ENCODE results near the gene ASB13.
"Not testable (repeated sequence)": the region's sequence is repeated elsewhere in the genome, so short reads cannot be mapped to it uniquely, and the experiment has no call there.

The ASB13 gene

DNA sequence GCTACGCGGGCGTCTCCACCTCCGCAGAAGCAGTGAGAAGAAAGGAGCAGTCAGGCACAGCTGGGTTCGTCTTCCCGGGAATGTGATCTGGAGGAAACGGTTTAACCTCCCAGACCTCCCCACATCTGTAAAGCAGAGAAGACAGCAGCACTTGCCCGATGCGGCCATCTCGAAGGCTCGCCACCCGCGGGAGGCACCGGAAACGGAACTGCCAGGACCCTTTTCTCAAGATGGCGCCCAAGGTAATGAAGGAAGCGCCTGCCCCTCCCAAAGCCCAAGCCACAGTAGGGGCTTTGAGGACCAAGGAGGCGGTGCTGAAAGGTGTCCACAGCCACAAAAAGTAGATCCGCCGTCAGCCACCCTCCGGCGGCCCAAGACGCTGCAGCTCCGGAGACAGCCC lies 41.7 kb downstream of the ASB13 start:
- TF ChIP-seq JUND (IDR thresholded peaks at IDR 0.05; ENCODE audit: low read depth) = no peak
- DNase-seq (ENCODE audit: low read depth in 1 of 2, low spot score in 1 of 2) = no peak
- in situ Hi-C loops (cut with HindIII; ENCODE audit: low pct_unique_long_range_greater_than_20kb, low sequenced_read_pairs) = no loop called here

DNA sequence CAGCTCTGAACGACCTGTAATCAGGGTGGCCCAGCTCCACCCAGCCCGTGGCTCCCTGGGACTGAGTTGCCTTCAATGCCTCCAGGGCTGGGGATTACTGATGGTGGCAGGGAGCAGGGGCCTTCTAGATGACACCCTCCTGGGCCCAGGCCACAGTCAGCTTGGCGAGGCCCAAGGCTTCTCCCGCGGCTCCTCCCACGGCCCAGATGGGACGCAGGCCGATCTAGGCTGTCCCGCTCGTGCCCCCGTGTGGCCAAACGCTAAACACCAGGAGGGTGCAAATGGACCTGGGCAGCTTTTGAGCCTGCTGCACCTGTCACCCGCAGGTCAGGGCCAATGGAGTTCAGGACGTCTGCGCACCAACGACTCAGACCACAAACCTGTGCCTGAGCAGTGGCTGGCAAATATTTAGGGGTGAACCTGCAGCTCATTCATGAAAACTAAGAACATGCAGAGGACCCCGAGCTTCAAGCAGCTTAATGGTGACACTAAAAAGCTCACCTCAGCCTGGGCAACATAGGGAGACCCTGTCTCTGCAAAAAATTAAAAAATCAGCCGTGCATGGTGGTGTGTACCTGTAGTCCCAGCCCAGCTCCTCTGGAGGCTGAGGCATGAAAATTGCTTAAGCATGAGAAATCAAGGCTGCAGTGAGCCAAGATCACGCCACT lies 43.2 kb downstream of the ASB13 start:
- in situ Hi-C loops (cut with HindIII; ENCODE audit: low pct_unique_long_range_greater_than_20kb, low sequenced_read_pairs) = no loop called here
- TF ChIP-seq JUND (IDR thresholded peaks at IDR 0.05; ENCODE audit: low read depth) = no peak
- DNase-seq (ENCODE audit: low read depth in 1 of 2, low spot score in 1 of 2) = peak; percentile 87 to 93

DNA sequence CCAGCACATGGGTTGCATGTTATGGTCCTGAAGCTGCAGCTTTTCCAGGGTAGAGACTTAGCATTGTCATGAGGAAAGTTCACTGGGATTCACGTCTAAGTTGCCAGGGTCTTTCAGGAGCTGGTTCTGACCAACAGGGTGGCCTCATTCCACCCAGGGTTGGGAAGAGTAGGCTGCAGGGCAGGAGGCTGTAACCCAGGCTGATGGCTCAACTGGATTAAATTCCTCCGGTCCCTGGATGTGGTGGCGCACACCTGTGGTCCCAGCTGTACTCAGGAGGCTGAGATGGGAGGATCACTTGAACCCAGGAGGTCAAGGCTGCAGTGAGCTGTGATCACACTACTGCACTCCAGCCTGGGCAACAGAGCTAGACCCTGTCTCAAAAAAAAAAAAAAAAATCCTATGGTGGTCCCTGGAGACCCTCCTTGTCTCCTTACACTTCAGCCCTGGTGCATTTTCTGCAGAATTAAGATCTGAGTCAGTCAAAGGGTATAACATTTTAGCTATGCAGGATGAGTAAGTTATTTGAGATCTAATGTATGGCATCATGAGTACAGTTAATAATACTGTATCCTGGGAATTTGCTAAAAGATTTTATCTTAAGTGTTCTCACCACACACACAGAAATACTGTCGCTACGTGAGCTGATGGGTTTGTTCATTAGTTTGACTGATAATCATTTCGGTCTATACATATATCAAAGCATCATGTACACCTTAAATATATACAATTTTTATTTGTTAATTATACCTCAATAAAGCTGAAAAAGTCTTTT lies 44.0 kb downstream of the ASB13 start:
- in situ Hi-C loops (cut with HindIII; ENCODE audit: low pct_unique_long_range_greater_than_20kb, low sequenced_read_pairs) = no loop called here
- no peak for TF ChIP-seq JUND (IDR thresholded peaks at IDR 0.05; ENCODE audit: low read depth)
- no peak for DNase-seq (ENCODE audit: low read depth in 1 of 2, low spot score in 1 of 2)

DNA sequence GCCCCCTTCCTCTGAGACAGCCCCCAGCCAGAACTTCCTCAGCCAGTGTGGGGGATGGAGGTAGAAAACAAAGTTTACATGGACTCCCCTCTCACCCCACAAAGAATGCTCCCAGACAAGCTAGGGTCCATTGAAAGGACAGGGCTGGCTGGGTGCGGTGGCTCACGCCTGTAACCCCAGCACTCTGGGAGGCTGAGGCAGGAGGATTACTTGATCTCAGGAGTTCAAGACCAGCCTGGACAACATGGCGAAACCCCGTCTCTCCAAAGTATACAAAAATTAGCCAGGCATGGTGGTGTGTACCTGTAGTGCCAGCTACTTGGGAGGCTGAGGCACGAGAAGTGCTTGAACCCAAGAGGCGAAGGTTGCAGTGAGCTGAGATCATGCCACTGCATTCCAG lies 45.0 kb downstream of the ASB13 start:
- DNase-seq (ENCODE audit: low read depth in 1 of 2, low spot score in 1 of 2); in situ Hi-C loops (cut with HindIII; ENCODE audit: low pct_unique_long_range_greater_than_20kb, low sequenced_read_pairs): not testable (repeated sequence)

DNA sequence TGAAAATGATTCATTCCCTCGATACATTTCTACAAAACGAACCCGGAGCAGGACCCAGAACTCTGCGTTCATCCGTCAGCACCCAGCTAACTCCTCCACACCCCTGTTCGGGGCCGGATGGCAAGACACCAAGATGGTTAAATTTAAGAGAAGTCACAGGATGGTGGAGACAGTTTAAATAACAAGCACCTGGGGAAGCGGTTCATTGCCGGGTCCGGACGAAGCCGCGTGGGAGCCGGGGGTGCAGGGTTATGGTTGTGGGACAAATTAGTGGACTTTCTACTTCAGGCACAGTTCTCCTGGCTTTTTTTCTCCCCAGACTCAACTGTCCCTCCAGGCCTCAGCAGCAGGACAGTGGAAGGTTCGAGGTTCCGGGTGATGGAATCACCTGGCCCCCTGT lies 45.4 kb downstream of the ASB13 start:
- no peak for TF ChIP-seq JUND (IDR thresholded peaks at IDR 0.05; ENCODE audit: low read depth)
- in situ Hi-C loops (cut with HindIII; ENCODE audit: low pct_unique_long_range_greater_than_20kb, low sequenced_read_pairs) = no loop called here
- DNase-seq (ENCODE audit: low read depth in 1 of 2, low spot score in 1 of 2) = no peak

DNA sequence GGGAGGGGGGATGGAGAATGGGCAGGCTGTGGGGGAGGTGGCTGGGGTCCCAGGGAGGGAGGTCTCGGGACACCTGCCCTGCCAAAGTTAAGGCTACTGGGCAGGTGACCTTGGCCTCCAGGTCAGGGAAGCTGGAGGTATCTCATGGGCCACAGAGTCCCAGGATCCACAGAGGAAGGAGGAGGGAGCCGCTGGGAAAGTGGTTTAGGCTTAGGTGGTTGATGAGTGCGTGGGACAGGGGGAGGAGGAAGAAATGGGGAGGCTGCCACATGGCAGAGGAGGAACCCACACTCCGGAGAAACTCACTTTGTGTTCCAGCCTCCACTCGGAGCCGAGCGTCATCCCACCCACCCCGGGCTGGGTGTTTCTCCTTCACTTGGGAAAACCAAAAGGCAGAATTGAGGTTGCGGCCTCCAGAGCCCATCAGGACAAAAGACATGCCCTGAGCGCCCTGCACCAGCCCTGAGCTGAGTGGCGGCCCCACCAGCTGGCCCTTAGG lies 46.1 kb downstream of the ASB13 start:
- in situ Hi-C loops (cut with HindIII; ENCODE audit: low pct_unique_long_range_greater_than_20kb, low sequenced_read_pairs) = no loop called here
- DNase-seq (ENCODE audit: low read depth in 1 of 2, low spot score in 1 of 2) = no peak
- no peak for TF ChIP-seq JUND (IDR thresholded peaks at IDR 0.05; ENCODE audit: low read depth)

DNA sequence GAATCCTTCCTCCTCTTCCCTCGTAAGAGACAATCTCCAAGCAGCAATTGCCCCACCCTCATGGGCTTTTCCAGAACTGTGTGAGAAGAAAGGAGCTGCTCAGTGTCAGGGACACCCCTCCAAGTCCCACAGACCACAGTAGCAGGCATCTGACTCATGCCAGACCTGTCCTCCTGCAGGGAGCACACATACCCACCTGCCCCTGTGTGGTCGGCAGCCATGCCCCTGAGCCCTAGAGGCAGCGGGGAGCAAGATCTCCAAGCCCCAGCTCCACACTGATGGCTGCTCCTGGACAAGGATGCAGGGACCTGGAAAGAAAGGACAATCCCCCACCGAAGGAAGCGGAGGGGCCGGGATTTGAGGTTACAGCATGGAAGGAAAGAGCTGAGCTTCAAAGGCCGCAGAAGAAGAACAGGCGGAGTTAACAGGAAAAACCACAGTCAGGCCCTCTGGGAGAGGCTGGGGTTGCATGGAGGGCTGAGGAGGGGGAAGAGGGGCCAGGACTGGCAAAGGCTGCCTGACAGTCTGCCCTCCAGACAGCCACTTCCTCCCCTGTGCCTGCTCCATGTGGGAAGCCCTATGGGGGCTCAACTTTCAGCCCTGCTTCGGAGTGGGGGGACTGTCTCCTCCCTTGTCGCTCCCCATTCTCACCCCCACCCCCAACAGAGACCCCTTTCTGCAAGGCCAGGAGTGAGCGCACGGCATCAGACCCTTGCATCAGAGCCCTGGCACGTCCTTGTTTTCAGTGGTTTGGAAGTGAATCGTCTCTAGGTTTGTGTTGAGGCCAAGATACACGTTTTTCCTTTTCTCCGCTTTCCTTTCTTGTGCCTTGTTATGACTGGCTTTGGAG lies 46.8 kb downstream of the ASB13 start:
- in situ Hi-C loops (cut with HindIII; ENCODE audit: low pct_unique_long_range_greater_than_20kb, low sequenced_read_pairs) = no loop called here
- DNase-seq (ENCODE audit: low read depth in 1 of 2, low spot score in 1 of 2) = no peak
- TF ChIP-seq JUND (IDR thresholded peaks at IDR 0.05; ENCODE audit: low read depth) = no peak

DNA sequence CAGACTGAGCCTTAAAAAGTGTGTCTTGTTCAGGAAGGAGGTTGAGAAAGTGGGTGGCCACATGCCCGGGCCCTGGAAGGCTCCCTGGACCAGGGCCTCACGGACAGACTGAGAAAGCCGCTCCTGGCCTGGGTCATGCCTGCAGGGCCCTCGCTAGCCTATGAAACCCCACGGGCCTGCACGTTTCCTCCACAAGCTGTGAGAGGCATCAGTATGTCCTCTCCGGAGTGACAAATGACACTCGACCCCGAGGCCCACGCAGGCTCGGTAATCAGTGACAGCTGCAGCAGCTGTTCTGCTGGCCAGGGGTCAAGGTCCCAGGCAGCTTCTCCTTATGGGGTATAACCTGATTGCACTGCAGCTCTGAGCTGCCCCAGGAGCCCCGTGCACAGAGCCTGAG lies 47.6 kb downstream of the ASB13 start:
- in situ Hi-C loops (cut with HindIII; ENCODE audit: low pct_unique_long_range_greater_than_20kb, low sequenced_read_pairs) = no loop called here
- no peak for DNase-seq (ENCODE audit: low read depth in 1 of 2, low spot score in 1 of 2)
- TF ChIP-seq JUND (IDR thresholded peaks at IDR 0.05; ENCODE audit: low read depth) = no peak

DNA sequence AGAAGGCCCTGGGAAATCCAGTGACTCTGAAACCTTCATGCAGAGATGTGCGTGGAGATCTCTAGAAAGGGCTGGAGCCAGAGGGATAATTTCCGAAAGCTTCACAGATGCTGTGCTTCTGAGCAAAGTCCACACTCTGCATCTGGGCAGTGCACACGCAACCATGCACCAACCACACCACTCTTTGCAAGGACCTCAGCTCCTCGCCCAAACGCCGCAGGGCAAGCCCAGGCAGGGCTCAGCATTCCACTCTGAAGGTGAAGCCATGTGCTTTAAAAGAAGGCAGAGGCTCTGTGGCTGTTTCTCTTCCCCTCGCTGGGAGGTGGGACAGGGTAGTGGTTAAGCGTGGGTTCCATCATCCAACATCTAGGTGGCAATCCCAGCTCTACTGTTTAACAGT lies 48.4 kb downstream of the ASB13 start:
- in situ Hi-C loops (cut with HindIII; ENCODE audit: low pct_unique_long_range_greater_than_20kb, low sequenced_read_pairs) = no loop called here
- no peak for TF ChIP-seq JUND (IDR thresholded peaks at IDR 0.05; ENCODE audit: low read depth)
- DNase-seq (ENCODE audit: low read depth in 1 of 2, low spot score in 1 of 2) = no peak

DNA sequence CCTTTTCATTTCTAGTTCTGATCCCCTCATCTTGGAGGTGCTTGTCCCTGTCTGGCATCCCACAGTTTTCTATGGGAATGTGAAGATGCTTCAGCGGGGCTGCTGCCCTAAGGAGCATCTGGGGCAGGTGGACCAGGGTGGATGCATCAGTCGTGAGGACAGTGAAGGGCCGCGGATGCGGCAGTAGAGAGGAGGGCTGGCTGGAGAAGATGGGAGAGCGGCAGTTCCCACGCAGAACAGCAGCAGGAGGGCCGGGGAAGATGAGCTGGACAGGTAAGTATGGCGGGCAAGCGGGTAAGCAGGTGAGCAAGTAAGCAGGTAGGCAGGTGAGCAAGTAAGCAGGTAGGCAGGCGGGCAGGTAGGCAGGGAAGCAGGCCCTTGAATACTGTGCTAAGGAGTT lies 48.9 kb downstream of the ASB13 start:
- no peak for TF ChIP-seq JUND (IDR thresholded peaks at IDR 0.05; ENCODE audit: low read depth)
- no peak for DNase-seq (ENCODE audit: low read depth in 1 of 2, low spot score in 1 of 2)
- in situ Hi-C loops (cut with HindIII; ENCODE audit: low pct_unique_long_range_greater_than_20kb, low sequenced_read_pairs) = no loop called here

DNA sequence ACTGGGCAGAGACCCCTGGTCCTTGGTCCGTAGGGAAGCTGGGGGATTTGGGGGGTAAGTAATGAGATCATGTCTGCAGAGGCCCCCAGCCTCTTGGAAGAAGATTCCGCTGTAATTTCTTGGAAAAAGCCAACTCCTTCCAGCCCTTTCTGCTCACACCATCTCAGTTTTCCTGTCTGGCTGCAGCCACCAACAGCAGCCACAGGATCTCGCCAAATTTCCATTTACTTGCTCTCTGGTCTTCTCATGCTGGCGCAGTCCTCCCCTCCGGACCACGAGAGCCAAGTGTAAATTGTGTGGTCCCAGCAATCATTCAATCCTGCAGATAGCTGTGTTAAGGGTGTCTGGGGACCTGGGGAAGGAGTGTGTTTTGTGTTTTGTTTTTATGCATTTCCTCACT lies 49.6 kb downstream of the ASB13 start:
- TF ChIP-seq JUND (IDR thresholded peaks at IDR 0.05; ENCODE audit: low read depth) = no peak
- in situ Hi-C loops (cut with HindIII; ENCODE audit: low pct_unique_long_range_greater_than_20kb, low sequenced_read_pairs) = no loop called here
- no peak for DNase-seq (ENCODE audit: low read depth in 1 of 2, low spot score in 1 of 2)

DNA sequence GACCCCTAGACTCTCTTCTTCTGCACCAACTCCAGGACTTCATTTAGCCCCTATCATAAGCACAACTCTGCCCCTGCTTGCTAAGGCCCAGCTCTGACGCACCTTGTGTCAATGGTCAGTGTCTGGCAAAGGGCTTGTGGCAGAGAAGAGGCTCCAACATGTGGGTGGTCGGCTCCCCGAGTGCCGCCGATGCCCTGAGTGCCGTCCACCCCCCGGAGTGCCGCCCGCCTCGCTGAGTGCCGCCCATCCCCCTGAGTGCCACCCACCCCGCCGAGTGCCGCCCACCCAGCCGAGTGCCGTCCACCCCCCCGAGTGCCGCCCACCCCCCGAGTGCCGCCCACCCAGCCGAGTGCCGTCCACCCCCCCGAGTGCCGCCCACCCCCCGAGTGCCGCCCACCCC lies 50.3 kb downstream of the ASB13 start:
- in situ Hi-C loops (cut with HindIII; ENCODE audit: low pct_unique_long_range_greater_than_20kb, low sequenced_read_pairs) = no loop called here
- no peak for TF ChIP-seq JUND (IDR thresholded peaks at IDR 0.05; ENCODE audit: low read depth)
- DNase-seq (ENCODE audit: low read depth in 1 of 2, low spot score in 1 of 2) = no peak

DNA sequence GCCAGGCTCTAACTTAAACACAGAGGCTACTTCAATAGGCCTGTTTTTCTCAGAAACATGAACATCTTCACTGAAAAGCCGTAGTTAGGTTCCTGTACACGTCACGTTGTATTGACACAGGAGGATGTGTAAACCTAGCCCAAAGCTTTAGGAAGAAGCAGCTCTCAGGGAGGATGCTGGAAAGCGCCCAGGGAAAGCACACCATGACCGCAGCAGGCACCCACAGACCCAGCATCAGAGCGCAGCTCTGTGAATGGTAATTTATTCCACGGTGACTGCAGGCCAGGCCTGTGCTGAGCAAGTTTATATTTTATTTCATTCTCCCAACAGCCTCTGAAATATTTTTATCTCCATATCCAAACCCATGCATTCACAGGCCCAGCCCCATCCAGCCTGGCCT lies 51.1 kb downstream of the ASB13 start:
- in situ Hi-C loops (cut with HindIII; ENCODE audit: low pct_unique_long_range_greater_than_20kb, low sequenced_read_pairs) = no loop called here
- TF ChIP-seq JUND (IDR thresholded peaks at IDR 0.05; ENCODE audit: low read depth) = no peak
- no peak for DNase-seq (ENCODE audit: low read depth in 1 of 2, low spot score in 1 of 2)

Measured in T47D (cell line).